Astrocyte of the hippocampus (primary cell): ENCODE measurements around the gene FAM219A.
A peak's percentile ranks its signal among the peaks of the same experiment; 100 is the strongest.
"Not testable (repeated sequence)": the region's sequence is repeated elsewhere in the genome, so short reads cannot be mapped to it uniquely, and the experiment has no call there.

Experiments
- DNase-seq: peaks from one replicate; pipeline ENCODE4 v3.0.0; 2011; ENCODE audit warnings: low read depth, low spot score

Gene FAM219A

DNA sequence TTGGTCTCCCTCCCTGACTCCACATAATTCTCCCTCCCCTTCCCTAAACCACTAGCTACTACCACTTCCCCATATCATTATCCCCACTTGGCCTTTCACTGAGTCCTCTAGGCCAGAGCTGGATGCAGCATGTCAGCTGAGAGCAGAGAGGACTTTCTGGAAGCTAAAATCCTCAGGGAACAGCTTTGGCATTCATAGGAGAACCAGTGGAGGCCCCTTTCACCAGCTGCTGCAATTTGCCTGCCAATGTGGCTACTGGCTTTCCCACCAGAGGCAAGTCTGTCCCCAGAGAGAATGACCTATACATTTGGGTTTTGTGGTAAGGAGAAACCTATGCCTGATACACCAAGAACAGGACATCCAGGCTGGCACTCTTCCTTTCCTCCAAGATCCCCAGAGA, 14.4 kb downstream of the FAM219A start:
- no peak for DNase-seq

DNA sequence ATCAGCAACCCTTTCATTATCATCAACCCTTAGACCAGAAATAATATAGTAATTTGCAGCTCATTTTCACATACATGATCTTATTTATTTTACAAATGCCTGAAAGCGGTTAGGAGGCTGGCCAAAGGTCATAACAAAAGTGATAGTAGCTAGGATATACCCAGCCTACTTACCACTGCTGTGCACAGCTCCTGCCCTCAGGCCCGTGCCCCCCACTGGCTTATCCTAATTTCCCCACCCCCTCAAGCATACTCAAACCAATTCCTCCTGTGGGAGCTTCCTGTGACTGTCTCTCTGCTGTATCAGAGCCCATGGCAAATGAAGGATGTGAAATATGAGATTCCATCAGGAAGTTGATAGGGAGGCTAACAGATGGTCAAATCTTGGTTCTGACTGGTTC, 14.8 kb downstream of the FAM219A start:
- no peak for DNase-seq

DNA sequence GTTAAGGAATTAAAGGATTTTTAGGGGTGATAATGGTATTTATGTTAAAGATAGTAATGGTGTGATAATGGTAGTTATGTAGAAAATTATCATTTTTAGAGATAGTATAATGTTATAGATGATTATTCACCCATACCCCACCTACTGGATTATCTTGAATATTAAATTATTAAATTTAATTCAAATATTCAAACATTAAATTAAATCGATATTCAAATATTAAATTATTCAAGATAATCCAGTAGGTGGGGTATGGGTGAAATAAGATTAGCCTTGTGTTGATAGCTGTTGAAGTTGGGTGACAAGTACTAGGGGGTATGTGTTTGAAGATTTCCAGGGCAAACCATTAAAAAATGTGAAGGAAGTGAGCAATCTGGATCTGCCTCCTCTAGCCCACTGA, 15.6 kb downstream of the FAM219A start:
- no peak for DNase-seq

DNA sequence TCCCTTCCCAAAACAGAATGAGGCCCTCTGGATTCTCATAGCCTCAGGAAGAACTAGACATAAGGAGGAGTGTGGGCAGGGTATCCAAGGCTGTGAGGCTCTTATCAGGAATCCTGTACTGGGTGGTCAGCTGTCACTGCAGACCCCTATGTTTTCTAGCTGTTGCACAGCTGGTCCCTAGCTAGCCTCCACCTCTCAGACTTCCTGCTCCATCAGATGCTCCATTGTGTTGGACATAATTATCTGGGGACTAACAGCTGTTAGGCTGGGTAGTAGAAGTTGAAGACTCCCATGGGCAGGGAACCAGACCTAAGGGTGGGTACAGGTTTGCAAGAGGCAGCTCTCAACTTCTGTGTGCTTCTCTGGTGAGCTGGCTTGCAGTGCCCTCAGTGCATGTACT, 18.4 kb downstream of the FAM219A start:
- DNase-seq = no peak

DNA sequence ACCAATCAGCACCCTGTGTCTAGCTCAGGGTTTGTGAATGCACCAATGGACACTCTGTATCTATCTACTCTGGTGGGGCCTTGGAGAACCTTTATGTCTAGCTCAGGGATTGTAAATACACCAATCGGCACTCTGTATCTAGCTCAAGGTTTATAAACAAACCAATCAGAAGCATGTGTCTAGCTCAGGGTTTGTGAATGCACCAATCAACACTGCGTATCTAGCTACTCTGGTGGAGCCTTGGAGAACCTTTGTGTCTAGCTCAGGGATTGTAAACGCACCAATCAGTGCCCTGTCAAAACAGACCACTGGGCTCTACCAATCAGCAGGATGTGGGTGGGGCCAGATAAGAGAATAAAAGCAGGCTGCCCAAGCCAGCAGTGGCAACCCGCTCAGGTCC, 19.9 kb downstream of the FAM219A start:
- not testable (repeated sequence) for DNase-seq

DNA sequence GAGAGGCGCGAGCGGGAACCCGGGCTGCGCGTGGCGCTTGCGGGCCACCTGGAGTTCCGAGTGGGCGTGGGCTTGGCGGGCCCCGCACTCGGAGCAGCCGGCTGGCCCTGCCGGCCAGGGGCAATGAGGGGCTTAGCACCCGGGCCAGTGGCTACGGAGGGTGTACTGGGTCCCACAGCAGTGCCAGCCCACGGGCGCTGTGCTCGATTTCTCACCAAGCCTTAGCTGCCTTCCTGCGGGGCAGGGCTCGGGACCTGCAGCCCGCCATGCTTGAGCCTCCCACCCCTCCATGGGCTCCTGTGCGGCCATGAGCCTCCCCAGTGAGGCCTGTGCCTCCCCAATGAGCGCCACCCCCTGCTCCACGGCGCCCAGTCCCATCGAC, 20.5 kb downstream of the FAM219A start:
- DNase-seq = not testable (repeated sequence)

DNA sequence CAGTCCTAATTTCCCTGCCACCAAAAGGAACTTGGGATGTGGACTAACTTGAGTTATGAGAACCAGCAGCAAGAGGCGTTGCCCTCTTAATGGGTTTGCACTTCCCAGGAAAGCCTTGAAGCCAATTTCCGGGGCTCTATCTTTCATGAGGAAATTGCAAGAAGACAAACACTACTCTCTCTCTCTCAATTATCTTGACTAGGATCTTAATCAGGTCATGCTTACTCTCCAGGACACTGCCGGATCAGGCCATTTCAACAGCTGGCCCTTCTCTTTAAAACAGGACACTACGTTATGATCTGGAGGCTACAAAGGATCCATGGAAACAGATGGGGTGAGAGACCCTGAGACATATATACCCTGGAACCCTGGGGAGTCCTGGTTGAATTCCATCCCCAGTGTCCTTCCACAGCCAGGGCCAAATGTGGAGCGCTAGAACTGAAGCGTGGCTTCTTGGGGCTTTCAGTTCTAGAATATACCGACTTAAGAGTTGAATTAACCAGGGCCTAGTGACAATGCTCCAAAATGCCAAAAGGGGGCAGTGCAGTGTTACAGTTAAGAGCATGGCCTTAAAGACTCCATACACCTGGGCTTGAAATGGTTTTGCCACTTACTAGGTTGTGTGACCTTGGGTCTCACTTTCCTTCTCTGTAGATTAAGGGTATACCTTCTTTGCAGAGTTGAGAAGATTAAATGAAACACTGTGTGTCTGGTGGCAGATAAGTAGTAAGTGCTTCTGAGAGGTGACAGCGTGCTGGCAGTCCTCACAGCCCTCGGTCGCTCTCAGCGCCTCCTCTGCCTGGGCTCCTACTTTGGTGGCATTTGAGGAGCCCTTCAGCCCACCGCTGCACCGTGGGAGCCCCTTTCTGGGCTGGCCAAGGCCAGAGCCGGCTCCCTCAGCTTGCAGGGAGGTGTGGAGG, 21.1 kb downstream of the FAM219A start:
- peak; percentile 81 for DNase-seq

DNA sequence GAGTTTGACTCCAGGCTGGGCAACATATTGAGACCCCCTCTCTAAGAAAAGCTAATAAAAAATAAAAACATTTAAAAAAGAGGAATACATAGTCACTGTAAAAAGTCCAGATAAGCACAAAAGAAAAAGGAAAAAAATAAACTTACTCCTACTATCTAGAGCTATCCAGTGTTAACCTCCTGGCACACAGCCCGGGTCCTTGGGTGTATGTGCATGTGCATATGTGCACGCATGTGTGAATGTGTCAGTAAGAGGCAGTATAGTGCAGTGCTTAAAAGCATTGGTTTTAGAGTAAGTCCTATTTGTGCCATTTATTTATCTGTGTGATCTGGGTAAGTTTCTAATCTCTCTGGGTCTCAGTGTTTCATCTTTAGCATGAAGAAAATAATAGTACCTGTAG, 26.7 kb downstream of the FAM219A start:
- DNase-seq = no peak

DNA sequence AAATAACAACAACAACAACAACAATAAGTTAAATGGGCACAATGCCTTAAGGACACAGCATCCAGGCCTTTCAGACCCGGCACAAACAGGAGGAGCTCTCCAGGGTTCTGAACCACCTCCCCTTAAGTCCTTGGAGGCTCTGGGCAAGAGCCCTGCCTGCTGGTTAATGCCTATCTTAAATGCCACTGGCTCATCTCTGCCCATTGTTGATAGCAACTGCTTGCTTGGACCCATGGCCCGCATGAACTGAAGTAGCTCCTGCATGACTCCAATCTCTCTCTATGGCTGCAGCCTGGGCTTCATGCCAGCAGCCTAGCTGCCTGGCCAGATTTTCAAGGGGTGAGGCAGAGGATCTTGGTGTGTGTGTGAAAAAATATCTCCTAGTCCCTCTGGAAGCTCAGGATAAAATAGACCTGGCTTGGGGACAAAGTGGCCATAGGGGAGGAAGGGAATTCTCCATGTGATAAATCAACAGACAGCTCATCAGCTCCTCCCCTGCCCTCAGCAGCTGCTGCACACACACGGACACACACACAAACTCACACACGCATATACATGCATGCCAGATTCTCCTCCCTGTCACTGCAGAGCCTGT, 27.4 kb downstream of the FAM219A start:
- DNase-seq = peak; percentile 91

DNA sequence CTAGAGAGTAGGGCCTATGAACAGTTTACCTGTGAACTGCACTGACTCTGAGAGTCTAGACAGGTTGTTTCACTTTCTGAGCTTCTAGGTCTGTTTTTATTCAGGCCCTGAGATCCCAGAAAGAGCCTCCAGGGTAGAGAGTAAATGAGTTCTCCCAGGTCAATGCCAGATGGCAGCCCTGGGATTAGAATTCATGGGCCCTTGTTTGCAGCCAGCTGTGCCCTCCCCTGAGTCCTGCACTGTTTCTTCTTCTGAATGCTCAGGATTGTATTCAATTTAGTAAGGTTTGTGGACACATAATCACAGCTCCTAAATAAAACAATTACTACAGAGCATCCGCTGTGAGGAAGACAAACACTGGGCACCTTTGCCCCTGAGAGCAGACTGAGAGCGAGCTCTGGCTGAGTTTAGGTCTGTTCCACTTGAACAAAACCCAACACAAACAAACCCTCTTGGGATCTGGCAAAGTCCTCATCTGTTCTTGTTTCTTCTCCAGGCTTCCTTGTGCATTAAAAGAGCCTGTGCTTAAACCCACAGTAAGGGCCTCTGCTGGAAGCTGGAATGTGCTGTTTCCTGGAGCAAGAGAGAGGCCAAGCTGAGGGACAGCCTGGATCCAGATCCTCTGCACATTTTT, 29.9 kb downstream of the FAM219A start:
- DNase-seq = peak; percentile 53

DNA sequence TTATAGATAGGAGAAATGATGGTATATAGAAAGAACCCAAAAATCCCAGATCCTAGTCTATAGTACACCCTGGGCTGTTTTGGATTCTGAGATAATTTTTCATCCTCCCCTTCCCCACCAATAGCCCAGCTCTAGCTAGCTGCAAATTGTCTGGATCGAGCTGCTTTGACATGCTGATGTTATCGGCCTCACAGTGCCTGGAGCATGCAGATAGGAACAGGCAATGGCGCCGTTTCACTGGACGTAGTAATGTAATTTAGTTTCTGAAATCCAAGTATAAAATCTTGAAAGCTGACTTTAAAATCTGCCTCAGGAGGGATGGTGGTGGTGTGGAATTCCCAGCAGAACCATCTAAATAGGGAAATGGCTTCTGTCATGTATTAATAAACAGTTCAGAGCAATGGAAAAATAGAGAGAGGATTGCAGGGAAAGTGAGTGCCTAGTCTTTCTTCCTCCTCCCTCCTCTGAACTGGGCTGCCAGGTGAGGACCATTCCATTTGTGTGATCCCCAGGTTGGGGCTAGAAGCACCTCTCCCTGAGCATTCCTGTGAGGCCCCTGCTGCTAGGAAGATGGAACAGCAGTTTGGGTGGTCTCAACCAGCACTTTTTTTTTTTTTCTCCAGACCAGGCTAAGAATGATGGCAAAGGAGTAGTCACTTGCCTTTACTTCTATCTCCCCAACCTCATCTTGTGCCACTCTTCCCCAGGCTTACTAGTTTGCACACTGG, 31.9 kb downstream of the FAM219A start:
- no peak for DNase-seq

DNA sequence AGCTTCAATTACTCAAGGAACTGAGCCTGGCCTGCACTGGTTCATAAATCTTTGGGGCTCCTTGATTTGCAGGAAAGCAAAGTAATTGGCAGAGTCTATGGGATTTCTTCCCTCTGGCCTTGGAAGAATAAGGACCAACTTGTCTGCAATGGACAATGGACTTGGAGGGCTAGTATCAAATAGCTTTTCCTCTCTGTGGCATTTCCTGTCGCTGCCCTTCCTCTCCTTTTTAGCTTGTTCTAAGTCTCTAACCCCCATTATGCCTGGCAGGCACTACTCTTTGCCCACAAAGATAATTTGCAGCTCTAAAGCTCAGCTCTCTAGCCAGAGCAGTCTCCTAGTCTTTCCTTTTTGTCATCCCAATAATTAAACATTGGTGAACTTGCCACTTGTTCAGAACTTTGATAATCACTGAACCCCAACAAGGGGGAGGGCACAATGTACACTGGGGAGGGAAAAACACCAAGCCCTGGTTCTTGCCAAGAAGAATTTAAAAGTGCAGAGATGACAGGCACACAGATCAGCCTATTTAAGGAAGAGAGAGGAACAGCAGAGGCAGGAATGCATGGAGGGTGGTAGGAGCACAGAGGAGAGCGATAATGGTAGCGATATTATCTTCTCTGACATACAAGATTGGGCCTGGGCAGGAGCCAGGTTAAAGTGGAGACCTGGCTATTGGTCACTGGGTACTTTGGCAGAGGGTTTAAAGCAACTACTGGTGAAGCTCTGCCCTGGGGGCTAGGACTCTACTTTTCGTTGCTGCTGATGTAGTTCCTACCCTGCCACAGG, 38.5 kb downstream of the FAM219A start:
- no peak for DNase-seq

DNA sequence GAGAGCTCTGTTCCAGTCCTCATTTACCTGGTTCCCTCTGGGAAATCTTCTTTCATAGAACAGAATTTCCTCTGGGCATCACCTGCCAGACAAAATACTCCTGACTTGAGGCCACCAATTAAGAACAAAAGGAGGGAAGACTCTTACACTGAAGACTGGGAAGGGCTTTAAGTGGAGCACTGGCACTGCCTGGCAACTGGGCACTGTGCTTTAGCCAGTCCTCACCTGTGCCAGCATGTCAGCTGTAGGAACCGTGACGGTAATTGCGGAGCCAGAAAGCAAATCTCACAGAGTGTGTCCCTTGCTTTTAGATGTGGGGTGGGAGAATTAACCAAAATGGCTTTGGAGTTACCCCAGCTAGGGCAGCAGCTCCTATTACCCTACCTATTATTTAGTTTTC, 40.6 kb downstream of the FAM219A start:
- no peak for DNase-seq

DNA sequence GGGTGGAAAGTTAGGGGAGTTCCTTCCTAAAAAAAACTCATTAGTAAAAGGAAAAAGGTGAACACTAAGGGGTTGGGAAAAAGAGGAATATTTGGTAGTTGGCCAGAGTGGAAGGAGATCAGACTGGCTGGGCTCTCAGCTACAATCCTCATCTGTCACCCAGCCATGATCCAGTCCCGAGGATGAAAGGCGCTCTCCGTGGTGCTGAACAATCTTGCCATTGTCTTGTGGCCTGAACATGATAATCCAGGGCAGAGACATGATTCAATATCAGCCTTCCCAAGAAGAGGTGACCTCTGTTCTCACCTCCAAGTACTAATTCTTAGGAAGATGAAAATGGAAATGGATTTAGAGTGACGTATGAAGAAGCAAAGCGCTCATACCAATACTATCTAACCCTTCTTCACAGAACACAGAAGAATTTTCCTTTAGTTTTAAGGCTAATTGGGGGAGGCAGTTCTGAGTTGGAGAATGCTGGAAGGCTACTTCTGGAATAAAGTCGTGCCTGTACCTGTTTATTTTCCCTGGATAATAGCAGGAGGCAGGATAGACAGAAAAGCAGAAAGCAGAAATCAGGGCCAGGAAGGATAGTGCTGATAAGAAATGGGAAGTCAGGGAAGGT, 45.0 kb downstream of the FAM219A start:
- DNase-seq = peak; percentile 81

DNA sequence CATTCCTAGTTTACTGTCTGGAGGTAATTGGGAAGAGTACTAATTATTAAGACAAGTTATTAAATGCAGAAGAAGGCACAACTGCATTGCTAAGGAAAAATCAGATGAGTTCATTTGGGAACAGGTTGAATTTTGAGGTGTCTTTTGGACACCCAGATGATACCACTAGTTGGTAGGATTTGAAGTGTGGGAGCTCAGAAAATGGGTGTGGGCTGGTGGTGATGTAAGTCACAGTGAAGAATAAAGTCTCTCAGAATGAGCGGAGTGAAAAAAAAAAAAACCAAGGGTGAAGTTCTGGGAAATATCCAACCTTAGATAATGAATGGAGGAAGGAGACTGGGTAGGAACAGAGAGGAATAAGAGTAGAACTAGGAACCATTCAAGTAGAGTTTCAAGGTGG, 46.0 kb downstream of the FAM219A start:
- no peak for DNase-seq

DNA sequence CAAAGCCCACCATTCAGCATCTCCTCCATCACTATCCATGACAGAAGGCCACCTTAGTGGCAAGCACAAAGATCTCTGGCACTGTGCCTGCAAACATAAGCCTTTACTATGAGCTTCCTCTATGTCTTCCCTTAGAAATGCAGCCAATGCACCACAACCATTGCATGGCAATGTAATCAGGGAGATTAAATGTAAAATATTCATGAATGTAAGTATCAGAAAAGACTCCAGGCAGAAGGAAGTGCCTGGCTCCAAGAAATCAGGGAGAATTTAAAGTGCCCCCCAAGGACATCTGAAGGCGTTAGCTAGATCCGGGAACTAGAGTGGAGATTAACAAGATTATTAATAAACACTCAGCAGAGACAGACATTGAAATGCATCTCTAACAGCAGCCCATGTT, 49.2 kb downstream of the FAM219A start:
- no peak for DNase-seq

DNA sequence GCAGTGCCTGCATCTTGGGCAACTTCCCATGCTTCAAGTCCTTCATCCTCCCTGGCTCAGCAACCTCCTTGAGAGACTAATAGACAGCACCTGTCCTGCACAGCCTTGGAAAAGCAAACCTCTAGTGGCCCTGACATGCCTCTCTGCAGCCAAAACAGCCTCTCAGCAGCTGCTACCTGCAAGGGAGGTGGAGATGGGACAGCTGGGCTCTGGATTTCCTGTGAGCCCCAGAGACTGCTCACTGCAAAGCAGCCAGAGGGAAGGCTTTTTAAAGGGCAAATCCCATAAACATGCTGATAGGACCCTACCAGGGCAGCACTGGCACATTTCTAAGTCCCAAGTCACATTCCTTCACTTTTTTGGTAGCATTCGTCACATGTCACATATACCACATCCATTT, 50.2 kb downstream of the FAM219A start:
- DNase-seq = no peak

DNA sequence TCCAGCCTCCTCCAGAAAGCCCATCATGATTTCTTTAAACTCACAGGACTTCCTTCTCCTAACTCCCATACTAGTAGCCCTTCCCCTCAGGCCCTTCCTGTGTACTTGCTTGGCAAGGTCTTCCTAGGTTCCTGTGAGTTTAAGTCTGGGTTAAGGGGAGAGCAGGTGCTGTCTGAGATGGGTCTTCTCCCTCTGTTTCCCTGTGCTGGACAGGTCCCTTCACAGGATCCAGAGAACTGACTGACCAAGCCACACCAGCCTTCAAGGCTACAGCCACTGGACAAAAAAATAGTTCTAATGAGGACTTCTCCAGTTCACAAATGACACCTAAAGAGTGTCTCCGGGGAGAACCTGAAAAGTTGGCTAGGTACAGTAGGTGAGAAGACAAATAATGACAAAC, 52.2 kb downstream of the FAM219A start:
- no peak for DNase-seq

DNA sequence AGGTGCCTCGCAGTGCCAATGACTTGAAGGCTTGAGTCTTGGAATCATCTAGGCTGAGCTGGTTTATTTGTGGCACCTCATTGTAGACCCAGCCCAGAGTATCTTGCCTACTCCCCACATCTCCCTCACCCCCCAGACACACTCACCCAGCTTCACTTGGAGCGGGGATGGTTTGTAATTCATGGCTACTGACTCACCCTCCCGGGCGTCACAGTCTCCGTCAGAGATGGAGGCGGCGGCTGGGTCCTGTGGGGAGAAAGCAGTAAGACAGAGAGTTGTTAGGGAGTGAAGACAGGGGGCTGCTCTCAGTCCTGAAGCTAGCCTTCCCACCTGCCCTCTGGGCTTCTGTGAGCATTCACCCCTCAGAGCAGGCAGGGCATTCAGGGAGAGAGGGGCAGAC, 52.7 kb downstream of the FAM219A start:
- DNase-seq = peak; percentile 81

DNA sequence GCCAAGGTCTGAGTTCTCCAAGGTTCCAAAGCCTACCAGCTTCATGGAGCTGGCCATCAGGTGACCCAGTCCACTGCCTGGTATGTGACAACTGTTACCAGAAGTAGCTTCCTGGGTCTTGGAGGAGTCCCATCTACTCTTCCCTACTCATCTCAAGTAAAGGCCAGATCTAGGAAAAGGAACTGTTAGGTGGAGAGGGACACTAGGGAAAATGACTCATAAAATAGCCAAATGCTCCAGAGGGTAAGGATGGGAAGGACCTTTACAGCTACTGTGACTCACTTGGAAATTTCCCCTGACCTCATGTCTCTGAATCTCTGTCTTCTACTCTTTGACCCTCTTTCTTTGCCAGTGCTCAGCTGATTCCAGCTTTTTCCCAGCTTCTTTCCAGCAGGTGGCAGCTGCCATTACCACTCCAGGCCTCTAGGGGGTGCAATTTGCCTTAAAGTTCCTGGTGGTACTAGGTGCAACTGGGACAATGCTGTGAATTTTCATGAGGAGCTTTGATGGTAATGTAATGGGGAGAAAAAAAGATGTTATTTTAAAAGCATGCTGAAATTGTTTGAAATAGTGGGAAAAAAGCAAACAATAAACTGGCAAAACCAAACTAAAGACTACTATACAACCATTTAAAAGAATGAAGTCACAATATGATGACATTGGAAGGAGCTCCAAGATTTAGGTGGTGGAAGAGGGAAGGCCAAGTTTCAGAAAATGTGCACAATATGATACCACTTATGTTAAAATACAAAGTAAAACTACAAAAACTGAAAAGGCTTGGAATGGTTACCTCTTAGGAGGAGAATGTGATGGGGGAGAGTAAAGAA, 54.6 kb downstream of the FAM219A start:
- DNase-seq = peak; percentile 81
